Mesenchymal stem cell (in vitro differentiated cells and primary cell): Measurements from ENCODE around the gene AQP9.

Experiments used
- DNase-seq: peaks from one replicate; pipeline ENCODE4 v3.0.0-alpha.2; 2013
- H2AFZ ChIP-seq: one replicate; pipeline ENCODE4 v1.6.1; 2013; ENCODE audit warnings: low read depth, mild to moderate bottlenecking, control low read depth, inconsistent platforms, low read length, moderate library complexity
- H2AK5ac ChIP-seq: 2 replicates; pipeline ENCODE4 v1.6.1; 2013; ENCODE audit warnings: low read length, moderate library complexity, mild to moderate bottlenecking, inconsistent platforms; ENCODE audit not compliant: severe bottlenecking
- H2BK120ac ChIP-seq: one replicate; pipeline ENCODE4 v1.6.1; 2013; ENCODE audit warnings: low read depth, mild to moderate bottlenecking, inconsistent platforms, low read length, moderate library complexity
- H2BK12ac ChIP-seq, 2 experiments: one replicate each; pipeline ENCODE4 v1.6.1; 2013; ENCODE audit warnings: inconsistent platforms in 2 of 2, low read length in 2 of 2, mild to moderate bottlenecking in 2 of 2, moderate library complexity in 2 of 2, control low read depth in 1 of 2
- H2BK15ac ChIP-seq: one replicate; pipeline ENCODE4 v1.6.1; 2013; ENCODE audit warnings: mild to moderate bottlenecking, low read depth, inconsistent platforms; ENCODE audit not compliant: poor library complexity, severe bottlenecking
- H2BK5ac ChIP-seq: 2 replicates; pipeline ENCODE4 v1.6.1; 2013; ENCODE audit warnings: low read depth, mild to moderate bottlenecking, low read length, control low read depth, inconsistent platforms; ENCODE audit not compliant: poor library complexity, severe bottlenecking
- H3K14ac ChIP-seq, 2 experiments: one replicate each; pipeline ENCODE4 v1.6.1; 2013; ENCODE audit warnings: inconsistent platforms in 2 of 2, low read length in 2 of 2, control low read depth in 1 of 2, mild to moderate bottlenecking in 1 of 2, moderate library complexity in 1 of 2
- H3K18ac ChIP-seq, 2 experiments: one replicate each; pipeline ENCODE4 v1.6.1; 2013; ENCODE audit warnings: inconsistent platforms in 2 of 2, low read length in 2 of 2, control low read depth in 1 of 2, low read depth in 1 of 2, mild to moderate bottlenecking in 1 of 2
- H3K23ac ChIP-seq, 2 experiments: one replicate each; pipeline ENCODE4 v1.6.1; 2013; ENCODE audit warnings: inconsistent platforms in 2 of 2, low read length in 2 of 2, mild to moderate bottlenecking in 2 of 2, moderate library complexity in 2 of 2, control low read depth in 1 of 2
- H3K27ac ChIP-seq: 2 replicates; pipeline ENCODE4 v1.5.1; 2013; ENCODE audit warnings: mild to moderate bottlenecking, moderate library complexity, low read length, control low read depth, inconsistent platforms; ENCODE audit not compliant: poor library complexity, severe bottlenecking
- H3K27me3 ChIP-seq, 2 experiments: 2 replicates each; pipeline versions ENCODE4 v1.6.1 to v1.7.0; 2013; ENCODE audit warnings: low read length in 2 of 2, mild to moderate bottlenecking in 2 of 2, moderate library complexity in 2 of 2, control low read depth in 1 of 2, inconsistent platforms in 1 of 2; ENCODE audit not compliant: control insufficient read depth in 1 of 2, insufficient read depth in 1 of 2
- H3K36me3 ChIP-seq, 2 experiments: 2 replicates each; pipeline versions ENCODE4 v1.6.1 to v1.7.0; 2013; ENCODE audit warnings: low read length in 2 of 2, control low read depth in 1 of 2, inconsistent platforms in 1 of 2, low read depth in 1 of 2, mild to moderate bottlenecking in 1 of 2; ENCODE audit not compliant: insufficient read depth in 2 of 2, control insufficient read depth in 1 of 2
- H3K4ac ChIP-seq, 2 experiments: one replicate each; pipeline ENCODE4 v1.6.1; 2013; ENCODE audit warnings: inconsistent platforms in 2 of 2, low read length in 2 of 2, mild to moderate bottlenecking in 2 of 2, moderate library complexity in 2 of 2, control low read depth in 1 of 2, low read depth in 1 of 2
- H3K4me1 ChIP-seq: 2 replicates; pipeline ENCODE4 v1.6.1; 2013; ENCODE audit warnings: low read depth, low read length, control low read depth; ENCODE audit not compliant: control insufficient read depth, insufficient read depth
- H3K4me2 ChIP-seq: 2 replicates; pipeline ENCODE4 v1.6.1; 2013; ENCODE audit warnings: low read length, mild to moderate bottlenecking, inconsistent platforms; ENCODE audit not compliant: poor library complexity, severe bottlenecking
- H3K4me3 ChIP-seq, 2 experiments: 2 replicates each; pipeline versions ENCODE4 v1.5.1 to v1.7.0; 2013; ENCODE audit warnings: low read length in 2 of 2, mild to moderate bottlenecking in 2 of 2, control low read depth in 1 of 2, low read depth in 1 of 2; ENCODE audit not compliant: insufficient read depth in 1 of 2
- H3K79me1 ChIP-seq: replicated peaks from 2 replicates; pipeline ENCODE4 v1.6.1; 2013; ENCODE audit warnings: mild to moderate bottlenecking, control low read depth, low read length, inconsistent platforms; ENCODE audit not compliant: poor library complexity, severe bottlenecking
- H3K9ac ChIP-seq: 2 replicates; pipeline ENCODE4 v1.7.0; 2013; ENCODE audit warnings: mild to moderate bottlenecking, low read length, moderate library complexity
- H3K9me3 ChIP-seq: 2 replicates; pipeline ENCODE4 v1.7.0; 2013; ENCODE audit warnings: mild to moderate bottlenecking, low read length; ENCODE audit not compliant: control insufficient read depth
- H4K8ac ChIP-seq: one replicate; pipeline ENCODE4 v1.6.1; 2013; ENCODE audit warnings: inconsistent platforms, mild to moderate bottlenecking, low read length, moderate library complexity
- H4K91ac ChIP-seq: one replicate; pipeline ENCODE4 v1.6.1; 2013; ENCODE audit warnings: mild to moderate bottlenecking, low read length, inconsistent platforms
- WGBS: methylation state at CpG from one replicate; pipeline ENCODE4 v1.1.7; 2013; ENCODE audit warnings: mixed read lengths; 5-methylcytosine and 5-hydroxymethylcytosine counted together

The AQP9 gene

GRCh38 chr15:58125333-58125732, 12.8 kb upstream of the AQP9 start:
- Histone ChIP-seq H2BK12ac (no peak overlapping the region), H3K4me1 (no peaks in the 10 kb centered on the region), H3K9ac (no peak overlapping the region), H2AFZ (no peak overlapping the region), H3K79me1 (no peaks in the 10 kb centered on the region), H3K4me2 (no peak overlapping the region), H3K18ac (no peak overlapping the region), H3K23ac (no peak overlapping the region), H3K4me3 (no peak overlapping the region), H4K8ac (no peak overlapping the region), H4K91ac (no peak overlapping the region), H2BK120ac (no peak overlapping the region), H3K4ac (no peak overlapping the region), H3K9me3 (peaks cover 15% of the 10 kb centered on the region), H3K27me3 (no peaks in the 10 kb centered on the region), H2AK5ac (no peak overlapping the region), H3K36me3 (no peaks in the 10 kb centered on the region), H3K27ac (no peak overlapping the region), H2BK15ac (no peak overlapping the region), H3K14ac (no peak overlapping the region), H2BK5ac (no peak overlapping the region)
- no peak for DNase-seq

- Histone ChIP-seq H2AFZ (no peak overlapping the region), H2BK15ac (no peak overlapping the region), H3K9ac (no peak overlapping the region), H3K18ac (no peak overlapping the region), H4K8ac (no peak overlapping the region), H3K27me3 (peaks cover 0 to 35% of the 10 kb centered on the region in 2 experiments), H2BK120ac (no peak overlapping the region), H3K4ac (no peak overlapping the region), H3K36me3 (no peaks in the 10 kb centered on the region), H4K91ac (no peak overlapping the region), H2AK5ac (no peak overlapping the region), H3K4me3 (no peak overlapping the region), H2BK12ac (no peak overlapping the region), H3K27ac (no peak overlapping the region), H3K9me3 (no peaks in the 10 kb centered on the region), H3K79me1 (no peaks in the 10 kb centered on the region), H3K14ac (no peak overlapping the region), H3K23ac (no peak overlapping the region), H3K4me2 (no peak overlapping the region), H2BK5ac (no peak overlapping the region), H3K4me1 (no peaks in the 10 kb centered on the region)
- no peak for DNase-seq
- 91% methylated on average over 4 of the region's 4 CpGs for WGBS
Measured at GRCh38 chr15:58134886-58135285, 3.3 kb upstream of the AQP9 start.

- Histone ChIP-seq H4K8ac (no peak overlapping the region), H4K91ac (no peak overlapping the region), H3K4ac (no peak overlapping the region), H3K18ac (no peak overlapping the region), H3K4me1 (no peaks in the 10 kb centered on the region), H3K14ac (no peak overlapping the region), H3K23ac (no peak overlapping the region), H3K79me1 (no peaks in the 10 kb centered on the region), H3K4me2 (no peak overlapping the region), H2BK12ac (no peak overlapping the region), H2AK5ac (no peak overlapping the region), H3K36me3 (no peaks in the 10 kb centered on the region), H3K9me3 (no peaks in the 10 kb centered on the region), H3K9ac (no peak overlapping the region), H2BK5ac (no peak overlapping the region), H3K4me3 (no peak overlapping the region), H2AFZ (no peak overlapping the region), H2BK120ac (no peak overlapping the region), H2BK15ac (no peak overlapping the region), H3K27ac (no peak overlapping the region), H3K27me3 (peaks cover 0 to 35% of the 10 kb centered on the region in 2 experiments)
- WGBS, result 79% methylated on average over 1 of the region's 2 CpGs
- no peak for DNase-seq
Measured at GRCh38 chr15:58135511-58136174, 2.5 kb upstream of the AQP9 start.

- peaks cover 0 to 42% of the 10 kb centered on the region in 2 experiments for H3K27me3 ChIP-seq
- no peak overlapping the region for H3K27ac ChIP-seq
- H2AK5ac ChIP-seq, result no peak overlapping the region
- H4K91ac ChIP-seq, result no peak overlapping the region
- no peak overlapping the region for H2AFZ ChIP-seq
- H3K9me3 ChIP-seq, result no peaks in the 10 kb centered on the region
- no peak overlapping the region for H2BK120ac ChIP-seq
- no peak overlapping the region for H3K14ac ChIP-seq
- DNase-seq, result no peak
- no peak overlapping the region for H3K9ac ChIP-seq
- no peak overlapping the region for H2BK5ac ChIP-seq
- H2BK15ac ChIP-seq, result no peak overlapping the region
- H2BK12ac ChIP-seq, result no peak overlapping the region
- no peak overlapping the region for H3K18ac ChIP-seq
- no peaks in the 10 kb centered on the region for H3K4me1 ChIP-seq
- H4K8ac ChIP-seq, result no peak overlapping the region
- no peaks in the 10 kb centered on the region for H3K79me1 ChIP-seq
- no peak overlapping the region for H3K4me2 ChIP-seq
- H3K4me3 ChIP-seq, result no peak overlapping the region
- no peak overlapping the region for H3K4ac ChIP-seq
- no peaks in the 10 kb centered on the region for H3K36me3 ChIP-seq
- WGBS, result 63% methylated on average over 1 of the region's 1 CpG
- H3K23ac ChIP-seq, result no peak overlapping the region
Measured at GRCh38 chr15:58136731-58137130, 1.4 kb upstream of the AQP9 start.
